Adrenal gland (tissue), 12 donors: ENCODE measurements around the gene MAST4. TPM values are rescaled to one million over a fixed set of nuclear protein-coding genes. Genes with fewer than 3 reads are reported as not detected.

Source experiments
- DNase-seq, 7 donors: peaks; one replicate each; pipeline ENCODE4 v3.0.0-alpha.2; 2019 to 2020
- H3K27ac ChIP-seq, 5 donors: fragments of 200-600 bp; sonication (generic) in 4 of 5; 1 replicate in 3 of 5; 2 replicates in 2 of 5; pipeline versions ENCODE4 v1.5.1 to v1.8.0; 2016 to 2020; ENCODE audit warnings: mild to moderate bottlenecking in 1 of 5
- H3K27me3 ChIP-seq: fragments of 200-600 bp; 2 replicates; pipeline ENCODE4 v1.8.0; 2021
- H3K36me3 ChIP-seq, 2 donors: fragments of 200-600 bp; replicated peaks in 1 of 2; 1 replicate in 1 of 2; 2 replicates in 1 of 2; pipeline versions ENCODE4 v1.5.1 to v1.8.0; 2018 to 2022
- H3K4me1 ChIP-seq, 2 donors: fragments of 200-600 bp; replicated peaks in 1 of 2; 1 replicate in 1 of 2; 2 replicates in 1 of 2; pipeline versions ENCODE4 v1.5.1 to v1.8.0; 2018 to 2021
- H3K4me3 ChIP-seq, 4 donors: fragments of 200-600 bp; sonication (generic) in 3 of 4; one replicate each; pipeline ENCODE4 v1.5.1; 2016 to 2018
- H3K9me3 ChIP-seq, 3 donors: fragments of 200-600 bp; sonication (generic) in 1 of 3; replicated peaks in 1 of 3; 1 replicate in 2 of 3; 2 replicates in 1 of 3; pipeline versions ENCODE4 v1.5.1 to v1.8.0; 2016 to 2021
- POLR2A ChIP-seq, 2 donors: fragments of 450-650 bp; IDR thresholded peaks; one replicate each; pipeline ENCODE4 v1.6.1; 2017; ENCODE audit warnings: antibody characterized with exemption in 2 of 2, mild to moderate bottlenecking in 2 of 2, moderate library complexity in 1 of 2
- WGBS, 4 donors: extraction: QIAGEN DNeasy Blood & Tissue Kit in 2 of 4; methylation state at CpG; one replicate each; pipeline versions ENCODE4 v1.1.5 to v1.1.7; 2013 to 2017; 5-methylcytosine and 5-hydroxymethylcytosine counted together
- intact Hi-C, 2 donors: fragments of 100-400 bp; cut with DNase I; formaldehyde crosslinking; loops; one replicate each; pipeline versions ENCODE4 v1.14.1 to v1.15.0; 2022 to 2023
- polyA plus RNA-seq, 3 donors: library from polyadenylated mRNA; stranded (reverse); fragments of 200-250 nt in 2 of 3; fragments of 350-450 nt in 1 of 3; fragmentation: Illumina TruSeq in 1 of 3; extraction: RNeasy Lipid Tissue Mini Kit (QIAGEN cat#74804) in 1 of 3; gene quantifications; one replicate each; pipeline ENCODE4 v1.2.3, GENCODE V29; 2013 to 2014
- total RNA-seq, 9 donors: library from RNA; depleted of rRNA in 4 of 9; stranded (reverse); fragments of >200 nt in 4 of 9; fragments of 120-200 nt in 1 of 9; fragmentation: NEBNext Ultra II Directional in 1 of 9; extraction: Animal tissue kit (Norgen Biotek cat#: 25700) in 1 of 9; gene quantifications; one replicate each; pipeline versions ENCODE4 v1.1.0 to v1.2.4, GENCODE V29; 2013 to 2023
- TF ChIP-seq, protein P1 (sequence below), 6 experiments: fragments of 450-650 bp in 4 of 6; fragments of 200-600 bp in 2 of 6; sonication (generic) in 1 of 6; IDR thresholded peaks; 1 replicate in 5 of 6; 2 replicates in 1 of 6; pipeline versions ENCODE4 v1.5.1 to v1.8.0; 2016 to 2021; ENCODE audit warnings: antibody characterized with exemption in 6 of 6, mild to moderate bottlenecking in 2 of 6, moderate library complexity in 1 of 6
- donor health status: healthy with polysubstance abuse.
- donor health status: Bipolar disorder and iron deficiency.
- donor health status: DM: yes; HTN: yes; CAD: no.
- donor health status: DM: no; HTN: no; CAD: no.
- donor health status: DM: no; HTN: no; CAD: no.
- donor health status: DM: yes; HTN: yes; CAD: no.

The MAST4 gene
- total and polyA plus RNA-seq, 12 donors = 12.3 to 95.0 (median 42.8) TPM

DNA sequence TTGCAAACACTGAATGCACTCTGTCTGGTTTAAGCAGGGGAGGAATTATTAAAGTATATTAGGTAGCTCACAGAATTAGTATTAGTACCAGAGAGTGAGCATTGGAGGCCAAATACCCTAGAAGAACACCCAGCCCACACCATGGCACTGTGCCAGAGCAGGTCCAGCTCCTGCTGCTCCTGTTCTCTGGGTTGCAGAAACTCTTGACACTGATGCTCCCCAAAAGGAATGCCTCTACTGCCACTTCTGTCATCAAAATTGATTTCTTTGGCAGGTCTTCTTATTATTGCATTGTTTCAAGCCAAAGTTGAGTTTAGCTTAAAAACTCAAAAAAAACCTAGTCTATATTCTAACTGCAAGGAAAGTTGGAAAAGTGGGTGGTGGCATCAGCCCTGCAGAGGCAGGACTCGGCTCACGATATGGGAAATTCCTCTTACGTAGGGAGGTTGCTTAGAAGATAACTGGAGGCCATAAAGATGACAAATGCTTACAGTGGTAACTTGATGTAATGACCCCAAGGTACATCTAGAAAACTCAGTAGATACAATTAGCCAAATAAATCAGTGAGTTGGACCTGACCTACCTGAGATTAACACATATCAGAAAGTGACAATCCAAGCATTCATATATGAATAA, 477.0 kb downstream of the MAST4 start:
- no peaks in the 10 kb centered on the region for H3K4me1 ChIP-seq
- no peak overlapping the region for H3K4me3 ChIP-seq
- WGBS, 4 donors = 89 to 93% (median 91%) methylated on average over 3 of the region's 3 CpGs
- H3K27ac ChIP-seq = no peak overlapping the region
- no peak for DNase-seq
- TF ChIP-seq, protein P1, sequence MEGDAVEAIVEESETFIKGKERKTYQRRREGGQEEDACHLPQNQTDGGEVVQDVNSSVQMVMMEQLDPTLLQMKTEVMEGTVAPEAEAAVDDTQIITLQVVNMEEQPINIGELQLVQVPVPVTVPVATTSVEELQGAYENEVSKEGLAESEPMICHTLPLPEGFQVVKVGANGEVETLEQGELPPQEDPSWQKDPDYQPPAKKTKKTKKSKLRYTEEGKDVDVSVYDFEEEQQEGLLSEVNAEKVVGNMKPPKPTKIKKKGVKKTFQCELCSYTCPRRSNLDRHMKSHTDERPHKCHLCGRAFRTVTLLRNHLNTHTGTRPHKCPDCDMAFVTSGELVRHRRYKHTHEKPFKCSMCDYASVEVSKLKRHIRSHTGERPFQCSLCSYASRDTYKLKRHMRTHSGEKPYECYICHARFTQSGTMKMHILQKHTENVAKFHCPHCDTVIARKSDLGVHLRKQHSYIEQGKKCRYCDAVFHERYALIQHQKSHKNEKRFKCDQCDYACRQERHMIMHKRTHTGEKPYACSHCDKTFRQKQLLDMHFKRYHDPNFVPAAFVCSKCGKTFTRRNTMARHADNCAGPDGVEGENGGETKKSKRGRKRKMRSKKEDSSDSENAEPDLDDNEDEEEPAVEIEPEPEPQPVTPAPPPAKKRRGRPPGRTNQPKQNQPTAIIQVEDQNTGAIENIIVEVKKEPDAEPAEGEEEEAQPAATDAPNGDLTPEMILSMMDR (IDR thresholded peaks at IDR 0.05) = no peak
- TF ChIP-seq POLR2A (IDR thresholded peaks at IDR 0.05) = no peak
- H3K36me3 ChIP-seq = no peaks in the 10 kb centered on the region
- no peaks in the 10 kb centered on the region for H3K27me3 ChIP-seq
- H3K9me3 ChIP-seq = no peaks in the 10 kb centered on the region
- intact Hi-C loops = no loop called here

DNA sequence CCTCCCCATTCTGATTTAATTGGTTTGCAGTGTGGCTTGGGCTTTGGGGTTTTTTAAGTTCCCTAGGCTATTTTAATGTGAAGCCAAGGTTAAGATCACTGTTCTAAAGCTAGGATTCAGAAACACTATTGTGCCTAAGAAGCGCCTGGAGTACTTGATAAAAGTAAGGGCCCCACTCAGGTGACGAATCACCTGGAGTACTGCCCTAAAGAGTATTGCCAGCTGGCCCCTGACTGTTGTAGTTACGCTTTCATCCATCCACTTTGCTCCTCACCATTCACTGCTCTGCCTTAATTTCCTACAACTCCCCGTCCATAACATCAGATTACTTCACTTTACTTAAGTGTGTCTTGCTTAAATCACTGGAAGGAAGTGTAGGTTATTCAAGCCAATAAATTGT, 481.1 kb downstream of the MAST4 start:
- H3K36me3 ChIP-seq = no peaks in the 10 kb centered on the region
- no peaks in the 10 kb centered on the region for H3K9me3 ChIP-seq
- DNase-seq = no peak
- TF ChIP-seq POLR2A (IDR thresholded peaks at IDR 0.05) = no peak
- TF ChIP-seq, protein P1 (IDR thresholded peaks at IDR 0.05) = no peak
- H3K27me3 ChIP-seq = no peaks in the 10 kb centered on the region
- WGBS, 4 donors = 93 to 97% (median 95%) methylated on average over 4 of the region's 4 CpGs
- no peaks in the 10 kb centered on the region for H3K4me1 ChIP-seq
- H3K27ac ChIP-seq = no peak overlapping the region
- intact Hi-C loops = no loop called here
- no peak overlapping the region for H3K4me3 ChIP-seq

DNA sequence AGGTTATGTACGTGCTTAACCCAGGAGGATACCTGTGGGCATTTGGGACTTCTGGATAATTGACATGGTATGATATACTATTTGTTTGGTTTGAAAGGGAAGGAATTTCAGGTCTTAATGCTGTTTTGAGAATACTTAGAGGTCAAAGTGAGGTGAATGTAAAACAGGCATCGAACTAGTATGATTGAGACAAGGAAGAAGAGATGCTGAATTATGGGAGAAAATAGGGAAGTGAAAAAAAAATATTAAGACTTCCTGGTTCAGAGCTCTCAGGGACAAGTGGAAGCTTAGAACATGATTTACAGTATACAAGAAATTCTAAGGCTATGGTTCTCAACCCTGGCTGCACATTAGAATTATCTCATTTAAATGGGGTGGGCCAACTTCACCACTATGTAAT, 485.1 kb downstream of the MAST4 start:
- TF ChIP-seq, protein P1 (IDR thresholded peaks at IDR 0.05) = no peak
- no peak for TF ChIP-seq POLR2A (IDR thresholded peaks at IDR 0.05)
- WGBS, 4 donors = 83 to 92% (median 88%) methylated on average over 2 of the region's 2 CpGs
- DNase-seq = no peak
- Histone ChIP-seq H3K4me3 (no peak overlapping the region), H3K36me3 (no peaks in the 10 kb centered on the region), H3K27ac (no peak overlapping the region), H3K4me1 (no peaks in the 10 kb centered on the region), H3K27me3 (no peaks in the 10 kb centered on the region), H3K9me3 (no peaks in the 10 kb centered on the region)
- intact Hi-C loops = no loop called here

DNA sequence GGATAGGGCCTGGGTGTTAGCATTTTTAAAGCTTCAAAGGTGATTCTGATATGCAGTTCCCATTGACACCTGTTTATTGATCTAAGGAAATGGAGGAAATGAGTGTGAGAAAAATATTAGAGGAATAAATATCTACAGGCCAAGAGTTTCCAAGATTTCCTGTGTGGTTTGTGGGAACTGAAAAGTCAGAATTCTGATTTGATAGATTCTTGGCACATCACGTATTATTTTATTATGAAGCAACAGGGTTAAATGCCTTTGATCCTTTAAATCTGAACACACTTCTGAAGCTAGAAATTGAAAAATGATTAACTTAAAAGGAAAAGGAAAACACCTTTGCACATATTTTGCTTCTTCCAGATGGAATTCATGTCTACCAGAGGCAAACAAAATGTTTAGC, 486.7 kb downstream of the MAST4 start:
- no peak for TF ChIP-seq POLR2A (IDR thresholded peaks at IDR 0.05)
- TF ChIP-seq, protein P1 (IDR thresholded peaks at IDR 0.05) = no peak
- H3K27me3 ChIP-seq = no peaks in the 10 kb centered on the region
- H3K4me1 ChIP-seq = no peaks in the 10 kb centered on the region
- no peaks in the 10 kb centered on the region for H3K9me3 ChIP-seq
- intact Hi-C loops = no loop called here
- H3K4me3 ChIP-seq = no peak overlapping the region
- H3K36me3 ChIP-seq = no peaks in the 10 kb centered on the region
- DNase-seq = no peak
- 62 to 64% (median 63%) methylated on average over 1 of the region's 1 CpG for WGBS, 4 donors
- H3K27ac ChIP-seq = no peak overlapping the region
